ENCODE results near the gene ESRRG. TPM values are rescaled to one million over a fixed set of nuclear protein-coding genes. Genes with fewer than 3 reads are reported as not detected.
A peak's percentile ranks its signal among the peaks of the same experiment; 100 is the strongest.

The ESRRG gene
- total RNA-seq, 1 donor from 2014 or later = not detected

DNA sequence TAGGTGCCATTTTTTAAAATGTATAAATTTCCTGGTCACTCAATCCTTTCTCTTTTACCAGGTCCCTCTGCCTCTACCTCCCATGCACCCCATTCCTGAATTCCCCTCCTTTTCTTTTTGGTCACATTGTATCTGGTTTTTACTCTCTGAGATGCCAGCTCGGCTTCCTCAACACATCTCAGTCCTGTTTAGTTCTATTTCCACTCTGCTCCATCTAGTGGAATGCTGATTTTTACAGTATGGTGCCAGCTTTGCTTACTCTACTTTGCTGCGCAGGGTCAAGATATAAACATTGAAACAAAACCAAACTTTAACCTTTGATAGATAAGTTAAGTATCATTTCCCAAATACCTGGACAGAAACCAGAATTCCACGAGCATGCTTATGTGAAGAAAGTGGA, 96.0 kb downstream of the ESRRG start:
- no peak for DNase-seq

DNA sequence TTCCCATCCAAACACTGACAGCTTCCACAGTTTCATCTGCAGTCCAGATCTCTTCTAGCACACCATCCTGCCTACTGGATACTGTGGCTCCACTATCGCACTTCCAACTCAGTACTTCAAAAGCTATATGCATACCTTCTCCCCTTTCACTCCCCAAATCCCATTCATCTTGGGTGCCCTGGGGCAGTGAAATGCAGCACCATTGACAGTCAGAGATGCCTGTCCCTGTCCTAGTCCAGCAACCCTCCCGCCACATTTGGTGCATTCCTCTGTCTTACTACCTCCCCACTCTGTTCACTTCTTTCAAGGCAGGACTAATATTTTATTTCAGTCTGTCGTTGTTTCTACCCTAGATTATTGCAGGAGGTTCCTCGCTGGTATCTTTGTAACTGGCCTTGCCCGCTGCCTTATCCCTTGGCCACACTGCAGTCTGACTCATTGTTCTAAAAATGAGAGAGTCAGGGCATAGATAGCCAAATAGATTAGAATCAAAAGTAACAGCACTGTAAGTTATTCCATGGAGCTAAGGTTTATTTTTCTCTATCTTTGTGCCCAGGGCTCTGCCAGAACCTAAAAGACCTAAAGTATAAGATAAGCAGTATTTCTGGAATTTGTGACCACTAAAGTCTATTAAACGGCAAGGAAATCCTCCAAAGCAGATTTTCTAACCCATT, 96.7 kb downstream of the ESRRG start:
- DNase-seq = no peak

DNA sequence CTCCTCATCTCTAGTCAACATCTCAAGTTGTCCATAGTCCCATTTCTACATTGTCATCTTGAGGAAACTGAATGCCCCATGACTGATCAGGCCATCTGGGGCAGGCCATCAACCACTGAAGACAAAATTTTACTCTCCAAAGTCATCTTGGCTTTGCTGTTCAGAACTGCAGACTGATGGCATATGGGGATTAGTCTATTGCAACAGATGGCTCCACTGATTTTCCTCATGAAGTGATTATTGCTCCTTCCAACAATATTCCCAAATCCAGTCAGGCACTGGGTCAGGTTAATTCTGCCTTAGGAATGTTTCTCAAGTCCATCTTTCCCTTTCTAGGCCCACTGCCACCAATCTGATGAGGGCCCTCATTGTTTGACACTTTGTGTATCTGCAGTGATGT, 101.7 kb downstream of the ESRRG start:
- DNase-seq = no peak

DNA sequence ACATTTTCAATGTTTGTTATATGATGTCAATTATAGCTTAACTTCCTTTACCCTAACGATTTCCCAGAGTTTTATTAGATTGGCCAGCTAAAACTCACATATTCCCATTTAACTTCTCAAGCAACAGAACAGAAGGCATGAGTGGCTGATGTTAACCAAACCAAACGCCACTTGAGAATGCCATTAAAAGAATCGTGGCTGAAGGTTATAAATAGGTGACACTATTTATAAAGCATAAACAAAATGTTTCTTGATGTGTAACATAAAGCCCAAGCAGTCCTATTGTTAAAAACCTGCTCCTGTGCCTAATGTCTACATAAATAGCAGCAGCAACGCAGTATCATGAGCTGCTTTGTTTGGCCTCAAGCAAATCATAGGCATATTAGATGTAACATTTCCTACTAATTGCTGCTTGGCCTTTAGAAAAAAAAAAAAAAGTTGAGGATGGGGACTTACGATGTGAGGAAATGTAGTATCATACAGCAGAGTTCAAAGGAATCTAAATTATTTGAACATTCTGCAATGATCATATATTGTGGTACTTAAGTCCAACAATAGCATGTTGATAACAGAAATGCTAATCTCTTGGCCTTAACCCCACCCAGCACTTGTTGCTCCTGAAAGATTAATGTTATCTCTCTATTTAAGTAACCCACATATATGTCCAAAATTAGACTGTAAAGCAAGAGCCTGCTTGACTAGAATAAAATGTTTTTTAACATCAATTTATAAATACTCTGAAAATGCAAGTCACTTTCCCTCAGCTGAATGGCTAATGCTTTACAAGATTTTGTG, 106.0 kb downstream of the ESRRG start:
- no peak for DNase-seq

DNA sequence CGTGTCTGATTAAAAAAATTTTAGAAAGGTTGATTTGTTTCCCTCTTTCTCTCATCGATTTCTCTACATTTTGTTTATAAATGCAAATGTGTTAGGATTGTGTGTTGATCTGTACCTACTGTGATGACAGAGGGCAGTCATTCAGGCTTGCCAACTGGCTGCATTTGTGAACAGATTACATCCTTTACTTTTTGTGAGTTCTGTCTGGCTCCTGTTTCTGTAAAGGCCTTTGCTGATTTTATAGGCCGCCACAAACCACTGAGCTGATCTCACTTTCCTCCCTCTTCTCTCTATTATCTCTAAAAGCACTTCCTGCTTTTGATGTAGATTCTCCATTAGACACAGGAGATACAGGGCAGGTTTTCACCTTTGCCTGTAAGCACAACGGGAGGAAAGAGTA, 106.8 kb downstream of the ESRRG start:
- no peak for DNase-seq

DNA sequence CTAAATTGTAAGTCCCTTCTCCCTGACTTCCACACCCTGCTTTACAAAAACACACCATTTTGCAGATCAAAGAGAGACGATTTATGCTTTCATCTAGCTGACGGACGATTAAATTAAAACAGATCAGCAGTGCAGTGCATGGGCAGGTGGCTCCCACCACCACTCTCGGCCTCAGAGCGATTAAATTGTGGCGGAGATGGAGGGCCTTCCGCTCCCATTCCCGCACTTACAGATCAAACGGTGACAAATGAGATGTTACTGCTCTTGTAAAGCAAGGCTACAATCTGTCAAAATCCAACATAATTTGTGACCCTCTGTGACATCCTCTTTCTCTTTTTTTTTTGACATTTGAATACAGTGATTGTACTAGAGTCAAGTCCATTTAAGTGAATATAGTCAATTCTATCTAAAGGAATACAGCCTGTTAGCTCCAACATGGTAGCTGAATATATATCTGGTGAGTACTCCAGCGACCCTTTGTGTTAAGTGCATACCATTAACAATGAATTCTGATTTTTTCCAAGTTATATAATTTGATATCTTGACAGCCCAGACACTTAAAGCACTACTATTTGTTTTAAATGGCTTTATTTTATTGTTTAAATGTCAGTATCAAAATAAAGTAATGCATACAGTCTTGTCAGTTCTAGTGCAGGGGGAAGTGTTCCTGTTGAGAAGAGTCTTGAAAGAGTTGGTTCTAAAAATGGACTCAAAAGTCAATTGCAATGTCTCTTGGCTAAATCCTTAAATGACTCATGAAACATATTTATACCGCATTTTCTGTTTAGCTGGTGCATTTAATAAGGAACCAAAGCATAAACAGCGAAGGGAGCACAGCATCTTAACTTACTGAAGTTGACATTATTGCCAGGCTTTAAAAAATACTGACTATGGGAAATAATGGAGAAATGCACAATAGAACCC, 109.0 kb downstream of the ESRRG start:
- no peak for DNase-seq

DNA sequence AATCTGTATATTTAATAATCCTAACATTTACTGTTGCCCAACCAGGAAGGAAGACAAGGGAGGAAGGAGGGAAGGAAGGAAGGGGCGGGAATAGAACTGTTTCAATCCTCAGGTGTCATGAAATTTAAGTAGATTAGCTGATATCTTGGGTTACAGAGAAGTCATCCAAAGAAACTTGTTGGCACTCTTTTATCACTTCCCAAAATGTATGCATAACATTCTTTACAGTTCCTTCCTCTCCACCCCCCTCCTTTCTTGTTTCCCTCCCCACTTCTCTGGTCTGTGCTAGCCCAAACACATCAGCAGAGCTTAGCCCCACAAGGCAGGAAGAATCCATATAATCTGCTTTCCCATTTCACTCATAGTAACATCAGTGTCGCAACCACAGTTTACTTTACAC, 110.9 kb downstream of the ESRRG start:
- DNase-seq = no peak

DNA sequence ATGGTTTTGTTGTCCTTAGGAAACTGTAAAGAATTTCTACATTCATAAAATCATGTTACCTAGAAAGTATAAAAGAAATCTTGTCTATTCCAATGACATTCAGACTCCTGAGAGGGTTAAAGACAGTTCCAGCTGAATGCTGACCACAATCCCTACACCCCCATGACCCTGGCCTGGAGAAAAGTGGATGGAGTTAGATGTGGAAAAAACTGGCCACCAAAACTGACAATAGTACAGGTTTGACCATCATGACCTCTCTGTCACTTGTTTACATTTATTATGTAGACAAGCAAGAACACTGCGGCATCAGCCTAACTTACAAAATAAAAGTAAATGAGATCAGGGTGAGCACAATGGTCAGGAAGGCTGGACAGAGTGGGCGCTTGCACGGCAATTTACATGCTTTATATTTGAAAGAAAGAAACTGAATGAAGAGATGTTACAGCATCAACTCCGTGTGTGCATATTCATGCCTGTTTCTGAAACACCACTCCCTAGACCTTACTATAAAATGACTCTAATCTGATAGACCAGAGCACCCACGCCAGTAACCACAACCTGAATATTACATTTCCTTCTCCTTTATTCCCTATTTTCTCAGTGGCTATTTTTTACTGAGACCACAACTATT, 116.0 kb downstream of the ESRRG start:
- no peak for DNase-seq

DNA sequence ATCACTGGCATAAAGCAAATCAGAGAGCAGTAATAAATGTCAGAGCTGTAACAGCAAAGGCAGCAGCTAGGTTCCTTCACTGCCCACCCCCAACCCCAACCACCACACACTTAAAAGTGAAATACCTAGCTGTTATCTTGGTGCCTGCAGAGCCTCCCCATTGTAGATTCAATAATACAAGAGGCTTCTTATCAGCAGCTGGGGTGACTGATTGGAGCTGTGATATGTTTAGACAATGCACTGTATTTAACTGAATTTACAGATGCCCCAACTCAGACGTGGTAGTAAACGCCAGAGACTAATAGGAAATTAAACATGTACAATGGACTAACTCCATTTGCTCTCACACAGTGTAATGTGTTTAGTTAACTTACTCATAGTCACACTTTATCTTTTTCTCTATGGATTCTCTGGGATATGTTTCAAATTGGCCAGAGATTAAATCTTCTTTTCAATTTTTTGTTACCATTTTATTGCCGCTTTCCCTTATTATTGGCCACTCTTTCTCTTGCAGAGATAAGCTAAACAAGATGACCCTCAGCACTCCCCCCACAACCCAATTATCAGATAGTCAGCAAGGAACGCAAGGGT, 117.1 kb downstream of the ESRRG start:
- no peak for DNase-seq

DNA sequence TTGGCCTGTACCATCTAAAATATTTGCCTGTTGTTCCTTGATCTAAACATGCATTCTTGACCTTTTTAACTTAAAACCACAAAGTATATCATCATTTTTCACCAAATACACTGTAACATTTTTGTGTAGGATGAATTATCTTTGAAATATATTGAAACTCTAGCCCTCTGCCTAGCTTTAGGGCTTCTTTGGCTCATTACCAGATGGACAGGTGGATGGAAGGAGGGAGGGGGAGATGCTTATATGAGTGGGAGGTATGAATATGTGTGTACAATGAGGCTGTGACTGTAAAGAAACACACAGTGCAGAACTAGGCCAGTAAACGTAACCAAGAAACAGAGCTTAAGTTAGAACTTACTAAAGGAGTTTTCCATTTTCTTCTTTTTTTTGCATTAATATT, 118.5 kb downstream of the ESRRG start:
- DNase-seq = no peak

DNA sequence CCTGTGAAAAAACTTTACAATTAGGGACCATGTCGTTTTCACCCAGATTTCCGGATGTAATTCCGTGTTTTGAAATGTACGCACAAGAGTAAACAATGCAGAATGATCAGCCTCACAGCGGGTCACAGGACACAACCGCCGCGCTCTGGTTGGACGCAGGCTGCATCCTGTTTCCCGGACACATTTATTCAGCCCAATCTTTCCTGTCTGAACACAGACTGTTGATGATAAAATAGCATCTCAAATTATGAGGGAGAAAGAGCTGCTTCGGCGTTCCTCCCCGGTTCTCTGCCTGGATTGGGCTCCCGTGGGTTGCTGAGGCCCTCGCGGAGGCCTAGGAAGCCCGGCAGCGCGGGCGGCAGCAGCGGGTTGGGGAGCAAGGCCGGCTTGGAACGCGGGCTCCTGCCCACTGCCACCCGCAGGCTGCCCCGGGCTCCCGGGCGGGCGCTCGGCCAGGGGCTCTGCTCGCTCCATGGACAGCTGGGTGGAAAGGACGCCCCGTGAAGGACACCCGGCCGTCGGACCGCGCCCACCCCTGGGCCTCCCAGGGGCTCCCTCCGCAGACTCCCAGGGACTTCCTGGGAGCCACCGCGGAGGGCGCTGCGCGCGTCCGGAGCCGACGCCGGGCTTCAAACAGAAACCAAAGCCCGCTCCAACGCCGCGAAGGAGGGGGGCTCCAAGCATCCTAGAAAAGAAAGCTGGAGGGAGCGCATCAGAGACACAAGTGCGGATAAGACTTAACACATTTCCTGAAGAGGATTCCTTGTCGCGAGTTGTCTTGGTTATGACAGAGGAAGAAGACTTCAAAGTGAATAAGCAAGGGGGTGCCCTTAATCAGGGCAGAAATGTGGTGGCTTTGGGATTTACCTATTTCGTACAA, 122.3 kb downstream of the ESRRG start:
- DNase-seq = peak; percentile 59

DNA sequence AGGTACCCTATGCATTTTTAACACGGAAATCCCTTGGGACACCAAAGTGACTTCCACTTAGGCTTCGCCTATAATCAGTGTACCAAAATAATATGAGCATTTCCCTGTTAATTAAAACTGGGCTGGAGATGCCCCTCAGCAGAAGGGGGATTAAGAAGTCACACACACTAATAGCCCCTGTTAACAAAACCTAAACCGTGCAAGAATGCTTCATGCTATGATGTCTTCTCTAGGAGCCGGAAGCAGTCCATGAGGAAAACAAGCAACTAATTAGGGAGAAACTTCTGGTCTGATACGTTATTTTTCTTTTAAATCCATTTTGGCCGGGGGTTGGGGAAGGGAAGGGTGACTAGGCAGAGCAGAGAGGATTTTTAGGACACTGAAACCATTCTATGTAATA, 123.4 kb downstream of the ESRRG start:
- no peak for DNase-seq

DNA sequence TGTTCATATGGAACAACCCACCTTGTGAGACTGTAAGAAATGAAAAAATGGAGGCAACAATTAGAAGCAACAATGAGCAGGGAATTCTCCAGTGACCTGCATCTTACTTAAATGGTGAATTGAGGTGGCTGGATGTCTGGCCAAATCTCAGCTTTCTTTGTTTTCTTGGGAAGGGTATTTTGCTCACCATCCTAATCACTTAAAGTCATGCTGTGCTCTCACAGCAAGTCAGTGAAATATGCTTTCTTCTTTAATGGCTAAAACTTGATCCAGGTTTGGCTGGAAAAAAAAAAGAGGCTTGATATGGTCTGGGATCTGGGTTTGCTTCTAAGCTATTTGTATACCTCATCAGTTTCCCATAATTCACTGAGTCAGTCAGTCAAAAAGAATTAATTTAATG, 124.8 kb downstream of the ESRRG start:
- DNase-seq = no peak

DNA sequence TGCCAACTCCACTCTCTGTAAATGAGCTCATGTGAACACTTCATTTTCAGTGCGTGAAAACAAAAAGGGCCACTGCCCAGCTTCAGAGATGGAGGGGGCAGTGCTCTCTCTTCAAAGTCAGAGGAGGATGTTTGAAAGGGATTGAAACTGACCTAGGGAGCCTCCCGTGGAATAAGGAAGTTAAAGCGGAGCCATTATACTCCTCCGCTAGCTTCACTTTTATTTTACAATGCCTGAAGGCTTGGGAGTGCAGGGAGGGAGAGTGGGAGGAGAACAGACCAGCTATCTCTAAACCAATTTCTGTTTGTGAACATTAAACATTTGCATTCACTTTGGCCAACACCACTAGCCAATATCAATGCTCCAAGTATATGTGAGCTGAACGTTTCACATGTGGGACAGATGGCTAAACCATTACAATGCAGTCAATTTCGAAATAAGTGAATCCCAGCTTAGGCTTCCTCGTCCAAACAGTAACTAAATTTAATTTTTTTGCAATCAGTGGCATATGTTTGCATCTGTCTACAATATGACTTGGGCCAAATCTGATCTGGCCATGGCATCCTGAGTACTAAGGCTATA, 126.9 kb downstream of the ESRRG start:
- no peak for DNase-seq

DNA sequence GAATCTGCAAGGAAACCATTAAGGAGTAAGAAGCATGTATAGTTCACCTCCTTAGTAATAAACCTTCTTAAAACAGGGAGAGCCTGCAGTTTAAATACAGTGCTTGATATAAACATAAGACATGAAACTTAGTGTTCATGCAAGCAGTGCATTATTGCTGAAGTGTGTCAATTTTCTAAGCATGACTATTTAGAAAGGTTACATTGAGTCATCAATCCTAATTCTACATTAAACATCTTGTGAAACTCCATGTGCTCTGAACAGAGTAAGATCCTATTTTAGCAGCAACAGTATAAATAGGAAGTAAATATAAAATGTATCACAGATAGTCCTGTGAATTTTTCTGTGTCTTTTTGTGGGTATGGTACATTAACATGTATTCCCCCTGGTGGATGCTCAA, 135.5 kb downstream of the ESRRG start:
- DNase-seq = no peak

DNA sequence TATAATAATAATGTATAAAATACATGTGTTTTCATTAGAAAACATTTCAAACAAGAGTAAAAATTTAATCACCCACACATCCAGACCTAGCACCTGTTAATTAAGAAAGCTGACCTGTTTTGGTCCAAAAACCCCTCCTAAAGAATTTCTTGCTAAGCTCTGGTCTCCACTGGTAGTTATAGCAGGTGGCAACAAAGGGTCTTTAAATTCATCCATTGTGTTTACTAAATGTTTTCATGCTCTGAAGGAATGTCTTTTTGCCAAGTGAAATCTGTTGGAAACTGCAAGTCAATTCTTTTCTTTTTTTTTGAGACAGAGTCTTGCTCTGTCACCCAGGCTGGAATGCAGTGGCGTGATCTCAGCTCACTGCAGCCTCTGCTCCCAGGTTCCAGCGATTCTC, 141.1 kb downstream of the ESRRG start:
- no peak for DNase-seq

DNA sequence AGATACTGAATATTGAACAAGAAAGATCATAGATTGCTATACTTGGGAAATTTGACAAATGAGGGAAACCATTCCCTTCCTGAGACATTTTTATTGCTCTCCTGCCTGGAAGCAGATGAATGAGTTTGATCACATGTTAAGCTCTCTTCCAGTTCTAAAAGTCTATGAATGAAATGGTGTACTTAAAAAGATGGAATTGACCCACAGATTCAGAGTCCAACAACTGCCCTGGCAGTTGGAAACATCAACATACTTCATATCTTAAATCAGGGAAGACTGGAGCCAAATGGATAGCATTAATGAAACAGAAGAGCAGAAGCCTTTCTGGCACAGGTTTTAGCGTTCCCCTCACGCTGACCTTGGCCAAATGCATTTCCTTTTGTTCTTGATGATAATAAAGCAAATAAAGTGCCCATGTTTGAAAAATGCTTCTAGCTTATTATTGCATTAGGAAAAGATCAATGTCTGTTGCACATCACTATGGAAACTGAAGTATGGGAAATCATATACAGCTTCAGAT, 142.6 kb downstream of the ESRRG start:
- no peak for DNase-seq

DNA sequence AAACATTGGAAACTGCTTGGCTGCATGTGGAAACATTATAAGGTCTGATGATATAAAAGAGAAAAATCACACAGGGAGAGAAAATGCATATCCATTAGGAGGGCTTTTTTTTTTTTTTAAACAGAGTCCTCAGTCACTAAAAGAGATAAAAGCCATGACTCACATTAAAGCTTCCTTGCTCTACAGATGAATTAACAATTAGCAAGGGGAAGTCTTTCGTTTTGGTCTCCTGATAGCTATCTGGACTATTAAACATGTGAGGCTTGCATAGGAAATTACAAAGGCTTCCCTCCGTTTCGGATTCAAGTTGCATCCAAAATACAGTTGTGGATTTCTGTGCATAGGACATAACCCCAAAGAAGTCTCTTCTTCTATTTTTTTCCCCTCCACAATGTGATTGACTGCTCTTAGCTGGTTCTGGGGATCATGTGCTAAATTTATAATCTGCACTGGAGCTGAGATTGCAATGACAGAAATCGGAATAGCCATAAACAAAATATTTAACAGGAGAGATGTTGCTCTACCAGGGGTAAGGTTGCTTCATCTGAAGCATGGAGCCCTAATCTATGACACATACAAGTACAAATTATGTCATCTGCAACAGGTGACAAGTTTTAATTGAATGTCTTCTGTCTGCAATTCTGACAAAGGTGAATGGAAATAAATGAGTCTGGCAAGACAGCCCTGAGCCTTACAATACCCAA, 146.8 kb downstream of the ESRRG start:
- no peak for DNase-seq

DNA sequence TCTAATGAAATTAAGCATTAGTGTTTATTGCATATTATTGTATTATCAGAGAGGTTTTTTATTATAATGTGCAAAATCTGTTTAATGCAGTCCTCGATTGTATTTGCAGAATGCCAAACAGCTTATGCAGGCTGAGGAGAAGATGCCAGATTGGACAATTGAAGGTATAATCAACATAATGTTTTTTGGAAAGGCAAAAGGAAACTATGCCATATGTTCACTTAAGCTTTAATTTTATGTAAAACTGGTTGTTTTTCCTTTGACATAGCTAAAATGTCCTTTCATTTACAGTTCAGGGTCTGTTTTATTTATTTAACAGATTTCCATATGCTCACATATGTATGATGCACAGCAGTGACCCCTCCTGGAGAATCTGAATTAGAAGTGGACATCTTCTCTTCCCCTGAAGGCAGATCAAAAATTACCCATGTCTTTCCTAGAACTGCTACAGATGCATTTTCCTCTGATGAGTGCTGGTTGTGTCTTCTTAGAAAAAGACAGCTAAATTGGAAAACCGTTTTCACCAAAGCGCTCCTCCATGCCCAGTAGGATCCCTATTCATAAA, 156.5 kb downstream of the ESRRG start:
- DNase-seq = no peak

DNA sequence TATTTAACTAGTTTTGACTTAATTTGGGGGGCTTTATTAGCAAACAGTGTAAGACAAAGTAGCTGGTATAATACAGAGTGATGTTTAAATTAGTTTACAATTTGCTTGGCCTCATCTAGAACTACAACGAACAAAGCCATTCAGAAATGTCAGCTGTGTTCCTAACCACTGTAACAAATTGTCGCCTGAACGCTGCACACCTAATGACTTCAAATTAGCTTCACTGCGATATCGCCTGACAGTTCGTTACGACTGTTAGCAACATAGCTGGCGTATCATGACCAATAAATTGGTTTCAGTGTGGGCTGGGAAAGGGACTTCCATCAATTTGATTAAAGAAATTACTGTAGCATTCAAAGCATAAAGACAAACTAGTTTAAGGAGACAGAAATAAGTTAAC, 160.1 kb downstream of the ESRRG start:
- DNase-seq = no peak

All from dermis blood vessel endothelial cell (primary cell).